Umbilical cord (tissue), 2 donors: ENCODE results near the gene HIBCH. TPM values are rescaled to one million over a fixed set of nuclear protein-coding genes. Genes with fewer than 3 reads are reported as not detected.
"Not testable (repeated sequence)": the region's sequence is repeated elsewhere in the genome, so short reads cannot be mapped to it uniquely, and the experiment has no call there.

Experiments used
- DNase-seq: peaks from one replicate; pipeline ENCODE4 v3.0.0-alpha.2; 2015; ENCODE audit warnings: low spot score
- total RNA-seq: library from RNA; depleted of rRNA; stranded (reverse); fragments of >200 nt; gene quantifications from one replicate; pipeline ENCODE4 v1.2.3, GENCODE V29; 2014; ENCODE audit warnings: low replicate concordance; ENCODE audit not compliant: insufficient read depth

HIBCH gene
- total RNA-seq, 1 donor from 2014 or later = 15.2 TPM

- not testable (repeated sequence) for DNase-seq
These were observed 161.8 kb downstream of the HIBCH start for GRCh38 chr2:190157613-190158528.

- DNase-seq = no peak
These were observed 163.0 kb downstream of the HIBCH start for GRCh38 chr2:190156530-190157212.

Other genes starting within 250 kb of the HIBCH start
- 2.4 TPM for gene INPP1, start 23.8 kb upstream of the HIBCH start, total RNA-seq
- gene MFSD6, start 88.5 kb upstream of the HIBCH start, total RNA-seq = 51.5 TPM
- 11.6 TPM for gene NEMP2, start 214.9 kb upstream of the HIBCH start, total RNA-seq